NCI-H2081 (cell line): ENCODE results near the gene PDIA5.

Experiments
- DNase-seq, 2 experiments: peaks; one replicate each; lab custom pipeline; 2025; lab: John Stamatoyannopoulos, UW

Gene PDIA5

DNA sequence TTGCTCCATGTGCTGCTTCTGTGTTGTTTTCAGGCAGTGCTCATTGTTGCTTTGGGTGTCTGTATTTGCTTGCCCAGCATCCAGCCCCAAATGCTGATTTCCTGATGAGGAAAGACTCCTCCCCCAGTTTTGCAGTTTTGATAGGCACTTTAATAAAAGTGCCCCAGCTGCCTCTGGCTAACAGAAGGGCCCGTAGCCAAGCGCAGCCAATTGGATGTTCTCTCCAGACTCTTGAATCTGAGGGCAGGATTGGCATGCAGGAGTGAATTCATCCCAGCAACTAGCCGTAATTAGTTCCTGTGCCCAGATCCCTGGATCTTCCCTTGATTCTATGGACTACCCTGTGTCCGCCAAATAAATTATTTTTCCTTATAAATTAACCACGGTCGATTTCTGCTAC lies 24.4 kb upstream of the PDIA5 start:
- DNase-seq = no peak

DNA sequence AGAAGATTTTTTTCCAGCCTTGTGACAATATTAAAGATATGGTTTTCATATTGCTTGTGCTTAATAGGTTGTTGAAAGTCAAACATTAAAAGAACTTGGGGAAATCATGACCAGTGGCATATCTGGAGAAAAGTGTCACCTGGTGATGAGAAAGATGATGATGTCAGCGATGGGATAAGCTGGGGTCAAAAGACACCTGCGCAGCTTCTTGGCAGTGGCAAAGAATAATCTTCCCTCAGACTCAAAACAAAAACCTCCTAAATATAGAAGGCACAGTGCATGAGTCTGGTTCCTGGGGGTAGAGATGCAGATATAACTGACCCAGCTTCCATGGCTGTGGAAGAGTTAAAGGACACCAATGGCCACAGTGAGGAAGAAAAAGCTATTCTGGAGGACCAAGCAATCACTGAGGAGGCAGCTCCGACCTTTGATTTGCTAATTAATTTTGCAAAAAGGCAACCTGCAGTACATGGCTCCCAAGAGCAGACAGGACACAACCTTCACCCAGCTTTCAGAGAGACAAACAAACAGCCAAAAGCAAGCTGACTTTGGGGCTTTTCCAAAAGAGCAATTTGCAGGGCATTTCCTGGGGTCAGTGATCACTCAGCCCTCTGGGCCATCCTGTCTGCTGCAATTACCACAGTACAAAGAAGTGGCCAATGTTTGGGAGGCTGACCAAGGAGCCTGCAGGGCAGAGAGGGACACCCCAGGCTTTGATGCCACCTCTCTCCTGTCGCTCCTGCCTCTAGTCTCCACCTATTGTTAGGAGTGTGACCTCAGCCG lies 21.7 kb upstream of the PDIA5 start:
- DNase-seq = no peak

- no peak for DNase-seq
These were observed 20.4 kb upstream of the PDIA5 start for GRCh38 chr3:123046262-123047061.

DNA sequence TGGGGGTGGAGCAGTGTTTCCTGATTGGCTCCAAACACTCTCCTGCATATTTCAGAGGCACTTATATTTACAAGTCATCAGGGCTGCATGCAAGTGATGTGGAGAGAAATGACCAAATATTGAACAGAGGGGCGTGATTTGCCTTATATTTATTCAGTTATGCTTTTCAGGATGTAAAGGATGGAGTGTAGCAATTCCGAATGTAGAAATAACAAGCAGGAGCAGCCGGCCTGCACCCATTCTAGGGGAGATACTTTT lies 19.8 kb upstream of the PDIA5 start:
- no peak for DNase-seq

DNA sequence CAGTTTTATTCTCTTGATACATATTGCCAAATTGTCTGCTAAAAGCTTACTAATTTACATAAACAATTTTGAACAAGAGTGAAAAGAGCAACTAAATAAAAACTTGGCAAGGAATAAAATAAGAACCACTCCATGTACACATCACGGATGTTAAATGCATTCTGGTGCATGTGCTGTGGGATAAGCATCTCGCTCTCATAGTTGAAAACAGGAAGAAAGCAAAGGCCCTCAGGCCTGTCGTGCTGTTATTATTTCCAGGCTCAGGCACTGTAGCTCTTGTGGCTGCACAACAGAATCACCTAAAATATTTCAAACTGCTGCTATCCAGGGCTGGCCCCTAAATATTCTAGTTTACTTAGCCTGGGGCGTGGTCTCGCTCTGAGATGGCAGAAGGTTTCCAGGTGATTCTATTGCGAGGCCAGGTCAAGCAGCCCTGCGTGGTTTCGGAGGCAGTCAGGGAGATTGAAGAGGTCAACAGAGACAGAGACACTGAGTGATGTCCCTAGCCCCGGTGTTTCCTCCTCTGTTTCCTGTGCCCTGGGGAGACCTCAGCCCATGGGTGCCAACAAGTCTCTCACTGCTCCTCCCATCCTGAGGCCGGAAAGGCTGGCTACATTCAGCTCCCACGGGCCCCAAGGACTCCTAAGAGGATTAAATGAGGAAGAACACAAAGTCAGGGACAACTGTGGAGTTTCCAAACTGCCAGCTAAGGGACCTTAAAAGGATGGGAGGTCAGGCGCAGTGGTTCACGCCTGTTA lies 18.2 kb upstream of the PDIA5 start:
- no peak for DNase-seq

GRCh38 chr3:123050666-123051065 lies 16.2 kb upstream of the PDIA5 start:
- no peak for DNase-seq

GRCh38 chr3:123053107-123053506 lies 13.7 kb upstream of the PDIA5 start:
- DNase-seq = no peak

DNA sequence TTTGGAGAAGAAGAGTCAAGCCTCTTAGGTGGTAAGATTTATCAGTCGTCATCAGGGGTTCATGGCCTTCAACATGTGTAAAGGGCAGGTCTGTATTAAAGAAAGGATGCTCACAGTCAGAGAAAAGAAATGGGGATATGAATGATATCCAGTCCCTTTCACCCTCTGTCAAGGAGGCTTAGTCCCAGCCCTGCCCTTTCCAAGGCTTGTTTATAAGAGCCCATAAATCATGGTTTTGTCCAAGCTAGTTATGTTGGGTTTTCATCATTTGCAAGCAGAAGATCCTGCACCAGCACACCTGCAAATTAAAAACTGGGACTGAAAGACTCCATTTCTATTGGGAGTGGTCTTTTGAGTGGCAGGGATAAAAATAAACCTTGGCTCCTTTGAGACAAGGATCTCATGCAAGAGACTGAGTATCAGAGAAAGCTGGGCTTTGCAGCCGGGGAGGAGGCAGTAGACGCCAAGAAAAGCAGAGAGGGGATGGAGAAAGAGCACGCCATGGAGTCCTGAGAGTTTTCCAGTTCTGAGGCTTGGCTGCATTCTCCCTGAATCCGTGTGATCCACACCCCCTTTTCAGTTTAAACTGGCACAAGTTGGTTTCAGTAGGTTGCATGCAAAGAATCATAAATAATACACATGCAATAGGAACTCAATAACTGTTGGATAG lies 12.6 kb upstream of the PDIA5 start:
- no peak for DNase-seq

DNA sequence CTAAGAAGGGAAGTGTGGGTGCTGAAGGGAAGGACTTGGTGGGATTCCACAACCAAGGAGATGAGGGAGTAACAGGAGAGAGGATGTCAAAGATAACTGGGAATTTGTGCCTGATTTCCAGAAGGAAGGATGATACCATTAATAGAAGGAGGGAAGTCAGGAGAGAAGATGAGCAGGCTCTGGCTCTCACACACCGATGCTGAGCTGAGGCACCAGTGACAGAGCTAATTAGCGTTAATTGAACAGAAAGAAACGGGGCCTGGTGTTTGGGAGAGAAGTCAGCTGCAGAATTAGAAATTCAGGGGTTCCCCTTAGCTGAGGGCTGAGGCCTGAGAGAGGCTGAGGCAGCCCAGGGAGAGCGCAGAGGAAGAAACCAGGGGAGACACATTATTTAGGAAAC lies 11.9 kb upstream of the PDIA5 start:
- no peak for DNase-seq

DNA sequence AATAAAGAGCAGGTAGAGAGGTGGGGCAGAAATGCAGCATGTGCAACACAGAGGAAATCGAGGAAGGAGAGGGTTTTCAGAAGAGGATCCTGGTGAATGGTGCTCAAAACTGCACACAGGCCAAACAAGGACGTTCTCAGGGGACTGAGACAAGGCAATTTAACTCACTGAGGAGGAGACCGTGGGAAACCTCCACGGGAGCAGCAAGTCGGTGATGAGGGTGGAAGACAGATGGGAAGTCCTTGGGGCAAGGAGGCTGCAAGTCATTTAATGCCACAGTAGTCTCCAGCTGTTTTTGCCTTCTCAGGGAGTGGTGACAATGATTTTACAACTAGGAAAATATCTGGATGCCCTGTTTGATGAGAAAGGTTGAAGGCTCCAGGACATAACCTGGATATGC lies 11.5 kb upstream of the PDIA5 start:
- no peak for DNase-seq

GRCh38 chr3:123058505-123058904 lies 8.3 kb upstream of the PDIA5 start:
- no peak for DNase-seq

- DNase-seq = no peak
These were observed 6.8 kb upstream of the PDIA5 start for GRCh38 chr3:123060054-123060453.

- no peak for DNase-seq
These were observed 5.0 kb upstream of the PDIA5 start for GRCh38 chr3:123061856-123062255.

- DNase-seq = no peak
These were observed 3.8 kb upstream of the PDIA5 start for GRCh38 chr3:123063034-123063433.

DNA sequence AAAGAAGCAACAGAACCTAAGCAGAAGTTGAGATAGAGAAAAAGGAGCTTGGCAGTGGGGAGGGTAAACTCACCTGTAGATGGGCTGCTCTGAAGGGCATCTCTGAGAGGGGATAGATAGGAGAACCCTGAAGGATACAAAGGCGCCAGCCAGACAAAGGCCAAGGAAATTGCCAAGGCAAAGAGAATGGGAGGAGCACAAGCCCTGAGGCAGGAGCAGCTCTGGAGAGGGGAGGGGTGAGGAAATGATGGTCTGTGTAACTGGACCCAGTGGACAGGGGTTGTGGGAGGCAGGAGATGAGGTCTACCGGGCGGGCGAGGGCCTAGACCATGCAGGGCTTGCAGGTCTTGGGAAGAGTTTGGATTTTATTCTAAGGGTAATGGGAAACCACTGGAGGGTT lies 2.3 kb upstream of the PDIA5 start:
- DNase-seq = no peak

- DNase-seq = no peak
These were observed 1.9 kb upstream of the PDIA5 start for GRCh38 chr3:123064914-123065313.

DNA sequence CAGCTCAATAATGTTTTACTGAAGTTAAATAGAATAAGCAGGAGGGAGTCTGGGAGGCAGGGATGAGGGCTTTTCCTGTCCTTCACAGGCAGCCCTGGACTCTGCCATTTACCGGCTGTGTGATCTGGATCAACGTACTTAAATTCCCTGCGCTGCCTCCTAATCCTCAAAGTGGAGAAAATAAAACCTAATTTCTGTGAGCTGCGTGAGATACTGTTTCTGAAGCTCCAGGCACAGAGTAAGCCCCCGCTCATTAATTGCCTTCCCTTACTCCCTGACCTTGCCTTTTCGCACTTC lies 278 bp upstream of the PDIA5 start:
- DNase-seq = no peak

GRCh38 chr3:123067689-123068600 lies 1.1 kb downstream of the PDIA5 start:
- DNase-seq = no peak

DNA sequence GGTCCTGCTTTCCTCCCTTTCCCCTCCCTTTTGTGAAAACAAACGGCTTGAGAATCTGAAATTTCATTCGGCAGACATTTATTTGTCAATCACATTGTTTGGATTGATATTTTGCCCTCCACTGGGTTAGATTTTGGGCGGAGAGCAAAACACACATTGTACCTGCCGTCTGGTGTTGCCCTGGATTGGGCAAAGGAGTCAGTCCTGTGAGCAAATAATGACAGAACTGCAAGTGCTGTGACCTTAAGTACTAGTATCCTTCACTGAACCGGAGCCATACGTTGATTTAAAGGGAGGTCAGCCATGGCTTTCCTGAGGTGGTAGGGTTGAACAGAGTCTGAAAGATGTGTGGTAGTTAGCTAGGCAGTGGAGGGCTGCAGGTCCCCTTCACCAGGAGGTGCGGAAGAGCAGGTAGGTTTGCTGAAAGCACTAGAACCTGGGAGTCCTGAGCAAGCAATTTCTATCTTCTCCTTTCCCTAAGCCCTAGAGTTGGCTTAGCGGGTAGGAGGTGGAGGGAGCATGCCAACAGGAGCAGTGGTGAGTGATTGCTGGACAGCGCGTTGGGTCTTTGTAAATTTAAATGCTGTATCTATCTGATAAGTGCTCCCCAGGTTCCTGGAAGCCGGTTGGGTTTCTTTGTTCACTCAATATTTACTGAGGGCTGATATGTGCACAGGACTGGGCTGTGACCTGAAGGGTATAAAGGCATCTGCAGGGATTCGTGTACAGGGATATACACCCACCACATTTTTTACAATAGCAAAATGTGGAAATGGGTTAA lies 2.0 kb downstream of the PDIA5 start:
- peak in 1 of 2 experiments; percentile 54 for DNase-seq

DNA sequence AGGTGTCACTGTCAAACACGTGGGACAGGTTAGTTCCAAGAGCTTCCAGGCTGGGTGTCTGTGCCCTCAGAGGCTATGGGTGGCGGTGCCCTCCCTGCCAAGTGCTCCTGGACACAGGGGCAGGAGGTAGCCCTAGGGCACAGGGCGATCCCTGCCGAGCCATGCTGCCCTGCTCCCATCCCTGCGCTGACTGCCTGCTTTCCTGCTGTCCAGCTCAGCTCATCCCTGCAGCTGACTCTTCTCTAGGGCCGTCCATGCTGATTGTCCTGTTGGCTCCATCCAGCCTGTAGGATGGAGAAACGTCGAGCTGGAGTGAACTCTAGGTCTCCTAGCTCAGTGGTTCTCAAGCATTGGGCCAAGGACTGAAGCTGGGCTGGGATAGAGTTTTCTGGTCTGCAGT lies 3.7 kb downstream of the PDIA5 start:
- no peak for DNase-seq

DNA sequence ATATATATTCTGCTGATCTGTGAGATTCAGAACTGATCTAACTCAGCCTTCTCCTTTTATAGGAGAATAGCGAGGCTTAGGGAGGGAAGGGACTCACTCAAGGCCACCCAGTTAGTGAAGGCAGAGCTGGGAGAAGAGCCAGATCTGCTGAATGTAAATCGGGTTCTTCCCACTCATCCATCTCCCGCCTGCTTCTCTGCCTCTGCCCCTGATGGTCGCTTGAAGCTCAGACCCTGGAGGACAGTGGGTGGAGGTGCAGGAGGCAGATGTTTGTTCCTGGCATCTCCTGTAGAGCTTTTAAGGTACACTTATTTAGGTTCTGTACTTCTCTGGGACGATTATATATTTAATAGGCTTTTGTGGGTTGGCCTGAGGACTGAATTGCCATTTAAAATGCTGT lies 4.3 kb downstream of the PDIA5 start:
- peak; percentile 44 to 65 for DNase-seq
